Activated naive CD4-positive, alpha-beta T cell treated with anti-CD3 and anti-CD28 coated beads, Interleukin-2, amount 50 U/mL, for 24 hours (primary cell): ENCODE results near the gene GOLGA7B.

ENCODE experiments used
- H3K27ac Mint-ChIP-seq: one replicate; pipeline ENCODE4 v1.8.0; 2021; ENCODE audit warnings: mild to moderate bottlenecking, mixed read lengths
- H3K27me3 Mint-ChIP-seq: one replicate; pipeline ENCODE4 v1.8.0; 2021; ENCODE audit warnings: mixed read lengths
- H3K36me3 Mint-ChIP-seq: one replicate; pipeline ENCODE4 v1.8.0; 2021; ENCODE audit warnings: mixed read lengths
- H3K4me1 Mint-ChIP-seq: one replicate; pipeline ENCODE4 v1.8.0; 2021; ENCODE audit warnings: mixed read lengths
- H3K4me3 Mint-ChIP-seq: one replicate; pipeline ENCODE4 v1.8.0; 2021; ENCODE audit warnings: mild to moderate bottlenecking, mixed read lengths
- H3K9me3 Mint-ChIP-seq: one replicate; pipeline ENCODE4 v1.8.0; 2021; ENCODE audit warnings: mixed read lengths

The GOLGA7B gene

GRCh38 chr10:97849687-97850402, at the start of gene GOLGA7B:
Gene GOLGA7B, plus strand, starts transcription at chr10:97849843. Its CDS starts 461 bp downstream, at chr10:97850304.
- peak within 1 kb of the TSS; percentile 89 for H3K4me3 Mint-ChIP-seq
- H3K27ac Mint-ChIP-seq, result peak within 1 kb of the TSS; percentile 51
- peaks cover 49% of the 10 kb centered on the region for H3K4me1 Mint-ChIP-seq
- no peaks in the 10 kb centered on the region for H3K36me3 Mint-ChIP-seq
- H3K27me3 Mint-ChIP-seq, result no peaks in the 10 kb centered on the region
- no peaks in the 10 kb centered on the region for H3K9me3 Mint-ChIP-seq

- Mint-ChIP-seq H3K4me1 (peaks cover 21% of the 10 kb centered on the region), H3K27me3 (no peaks in the 10 kb centered on the region), H3K4me3 (no peak overlapping the region), H3K27ac (no peak overlapping the region), H3K9me3 (peaks cover 7% of the 10 kb centered on the region), H3K36me3 (peaks cover 2% of the 10 kb centered on the region)
These were observed 49.2 kb upstream of the GOLGA7B start for GRCh38 chr10:97800474-97800873.

- Mint-ChIP-seq H3K36me3 (peaks cover 2% of the 10 kb centered on the region), H3K9me3 (peaks cover 7% of the 10 kb centered on the region), H3K27me3 (no peaks in the 10 kb centered on the region), H3K4me3 (no peak overlapping the region), H3K4me1 (peaks cover 11% of the 10 kb centered on the region), H3K27ac (no peak overlapping the region)
These were observed 48.2 kb upstream of the GOLGA7B start for GRCh38 chr10:97801422-97801821.

GRCh38 chr10:97805096-97805884, 44.4 kb upstream of the GOLGA7B start:
- H3K27me3 Mint-ChIP-seq, result no peaks in the 10 kb centered on the region
- no peaks in the 10 kb centered on the region for H3K9me3 Mint-ChIP-seq
- no peaks in the 10 kb centered on the region for H3K36me3 Mint-ChIP-seq
- H3K4me1 Mint-ChIP-seq, result no peaks in the 10 kb centered on the region
- H3K4me3 Mint-ChIP-seq, result no peak overlapping the region
- no peak overlapping the region for H3K27ac Mint-ChIP-seq

- no peaks in the 10 kb centered on the region for H3K27me3 Mint-ChIP-seq
- no peak overlapping the region for H3K27ac Mint-ChIP-seq
- H3K4me1 Mint-ChIP-seq, result no peaks in the 10 kb centered on the region
- H3K36me3 Mint-ChIP-seq, result no peaks in the 10 kb centered on the region
- H3K9me3 Mint-ChIP-seq, result no peaks in the 10 kb centered on the region
- no peak overlapping the region for H3K4me3 Mint-ChIP-seq
These were observed 43.7 kb upstream of the GOLGA7B start for GRCh38 chr10:97805949-97806348.

GRCh38 chr10:97810446-97810845, 39.2 kb upstream of the GOLGA7B start:
- Mint-ChIP-seq H3K27ac (no peak overlapping the region), H3K36me3 (no peaks in the 10 kb centered on the region), H3K27me3 (no peaks in the 10 kb centered on the region), H3K4me3 (no peak overlapping the region), H3K9me3 (no peaks in the 10 kb centered on the region), H3K4me1 (peaks cover 5% of the 10 kb centered on the region)

- H3K27me3 Mint-ChIP-seq, result no peaks in the 10 kb centered on the region
- H3K27ac Mint-ChIP-seq, result no peak overlapping the region
- no peak overlapping the region for H3K4me3 Mint-ChIP-seq
- H3K4me1 Mint-ChIP-seq, result peaks cover 5% of the 10 kb centered on the region
- no peaks in the 10 kb centered on the region for H3K36me3 Mint-ChIP-seq
- no peaks in the 10 kb centered on the region for H3K9me3 Mint-ChIP-seq
These were observed 37.7 kb upstream of the GOLGA7B start for GRCh38 chr10:97811958-97812357.

GRCh38 chr10:97812696-97813095, 36.9 kb upstream of the GOLGA7B start:
- Mint-ChIP-seq H3K27ac (no peak overlapping the region), H3K4me1 (peaks cover 5% of the 10 kb centered on the region), H3K9me3 (no peaks in the 10 kb centered on the region), H3K36me3 (no peaks in the 10 kb centered on the region), H3K27me3 (no peaks in the 10 kb centered on the region), H3K4me3 (no peak overlapping the region)

- H3K9me3 Mint-ChIP-seq, result no peaks in the 10 kb centered on the region
- H3K4me1 Mint-ChIP-seq, result peaks cover 5% of the 10 kb centered on the region
- no peaks in the 10 kb centered on the region for H3K27me3 Mint-ChIP-seq
- no peak overlapping the region for H3K4me3 Mint-ChIP-seq
- no peak overlapping the region for H3K27ac Mint-ChIP-seq
- H3K36me3 Mint-ChIP-seq, result no peaks in the 10 kb centered on the region
These were observed 36.3 kb upstream of the GOLGA7B start for GRCh38 chr10:97813311-97813710.

- H3K9me3 Mint-ChIP-seq, result no peaks in the 10 kb centered on the region
- peaks cover 5% of the 10 kb centered on the region for H3K4me1 Mint-ChIP-seq
- H3K27ac Mint-ChIP-seq, result no peak overlapping the region
- no peak overlapping the region for H3K4me3 Mint-ChIP-seq
- no peaks in the 10 kb centered on the region for H3K27me3 Mint-ChIP-seq
- H3K36me3 Mint-ChIP-seq, result no peaks in the 10 kb centered on the region
These were observed 34.6 kb upstream of the GOLGA7B start for GRCh38 chr10:97814996-97815395.

GRCh38 chr10:97816609-97817008, 33.0 kb upstream of the GOLGA7B start:
- Mint-ChIP-seq H3K9me3 (no peaks in the 10 kb centered on the region), H3K36me3 (no peaks in the 10 kb centered on the region), H3K4me1 (peaks cover 5% of the 10 kb centered on the region)

GRCh38 chr10:97818572-97818971, 31.1 kb upstream of the GOLGA7B start:
- Mint-ChIP-seq H3K9me3 (no peaks in the 10 kb centered on the region), H3K27ac (no peak overlapping the region)

More at GRCh38 chr10:97816609-97817008, 33.0 kb upstream of the GOLGA7B start:
- no peaks in the 10 kb centered on the region for H3K27me3 Mint-ChIP-seq
- H3K4me3 Mint-ChIP-seq, result no peak overlapping the region
- H3K27ac Mint-ChIP-seq, result no peak overlapping the region

GRCh38 chr10:97820096-97820704, 29.4 kb upstream of the GOLGA7B start:
- Mint-ChIP-seq H3K27ac (no peak overlapping the region), H3K9me3 (no peaks in the 10 kb centered on the region), H3K27me3 (no peaks in the 10 kb centered on the region), H3K36me3 (no peaks in the 10 kb centered on the region), H3K4me3 (no peak overlapping the region), H3K4me1 (no peaks in the 10 kb centered on the region)

More at GRCh38 chr10:97818572-97818971, 31.1 kb upstream of the GOLGA7B start:
- Mint-ChIP-seq H3K4me1 (no peaks in the 10 kb centered on the region), H3K36me3 (no peaks in the 10 kb centered on the region), H3K27me3 (no peaks in the 10 kb centered on the region), H3K4me3 (no peak overlapping the region)

- Mint-ChIP-seq H3K27me3 (no peaks in the 10 kb centered on the region), H3K27ac (no peak overlapping the region), H3K4me1 (no peaks in the 10 kb centered on the region), H3K4me3 (no peak overlapping the region), H3K9me3 (no peaks in the 10 kb centered on the region), H3K36me3 (no peaks in the 10 kb centered on the region)
These were observed 28.2 kb upstream of the GOLGA7B start for GRCh38 chr10:97821308-97822038.

- H3K27ac Mint-ChIP-seq, result no peak overlapping the region
- no peaks in the 10 kb centered on the region for H3K4me1 Mint-ChIP-seq
- no peaks in the 10 kb centered on the region for H3K27me3 Mint-ChIP-seq
- no peaks in the 10 kb centered on the region for H3K9me3 Mint-ChIP-seq
- no peak overlapping the region for H3K4me3 Mint-ChIP-seq
- no peaks in the 10 kb centered on the region for H3K36me3 Mint-ChIP-seq
These were observed 27.4 kb upstream of the GOLGA7B start for GRCh38 chr10:97822261-97822687.
